H1 (cell line): ENCODE measurements around the gene ARFGEF3. TPM values are rescaled to one million over a fixed set of nuclear protein-coding genes. Genes with fewer than 3 reads are reported as not detected.
A peak's percentile ranks its signal among the peaks of the same experiment; 100 is the strongest.

Source experiments
- CBX8 ChIP-seq: fragments of 300-800, 300-1000 bp; sonication (generic); IDR thresholded peaks from 2 replicates; pipeline ENCODE4 v1.7.1; 2016; ENCODE audit warnings: low read depth, low read length, borderline replicate concordance
- RBBP5 ChIP-seq: IDR thresholded peaks from 2 replicates; pipeline ENCODE4 v1.7.1; 2012; ENCODE audit warnings: low read depth, mild to moderate bottlenecking, inconsistent platforms, low read length, moderate library complexity, borderline replicate concordance
- SUZ12 ChIP-seq: fragments of 200-600 bp; sonication (generic); IDR thresholded peaks from 2 replicates; pipeline ENCODE4 v1.6.1; 2012; ENCODE audit warnings: mild to moderate bottlenecking, inconsistent platforms, low read length, moderate library complexity, mixed read lengths
- TCF12 ChIP-seq: IDR thresholded peaks from 2 replicates; pipeline ENCODE4 v1.6.1; 2011; ENCODE audit warnings: low read depth, mild to moderate bottlenecking, low read length
- polyA plus RNA-seq, 7 experiments: library from polyadenylated mRNA; depleted of rRNA in 3 of 7; stranded (reverse) in 5 of 7; unstranded in 2 of 7; fragments of >200 nt in 5 of 7; fragments of 200-250 nt in 2 of 7; gene quantifications; 1 replicate in 5 of 7; 2 replicates in 1 of 7; 4 replicates in 1 of 7; pipeline versions ENCODE4 v1.2.1 to v1.2.3, GENCODE V29; 2011 to 2013; ENCODE audit warnings: missing spikeins in 2 of 7, mixed read lengths in 2 of 7
- total RNA-seq: library from RNA; stranded (reverse); fragmentation: NEBNext Ultra II Directional; extraction: Animal tissue kit (Norgen Biotek cat#: 25700); gene quantifications from 2 replicates; pipeline ENCODE4 v1.2.1, GENCODE V29; 2021
- TF ChIP-seq, protein P1 (sequence below): IDR thresholded peaks from 2 replicates; pipeline ENCODE4 v1.6.1; 2012; ENCODE audit warnings: inconsistent platforms

ARFGEF3 gene
- total and polyA plus RNA-seq, 2 of the 8 experiments (the other 6 are each of a cell fraction or from before 2014, with no cell fraction given), result 5.8 to 23.2 TPM

DNA sequence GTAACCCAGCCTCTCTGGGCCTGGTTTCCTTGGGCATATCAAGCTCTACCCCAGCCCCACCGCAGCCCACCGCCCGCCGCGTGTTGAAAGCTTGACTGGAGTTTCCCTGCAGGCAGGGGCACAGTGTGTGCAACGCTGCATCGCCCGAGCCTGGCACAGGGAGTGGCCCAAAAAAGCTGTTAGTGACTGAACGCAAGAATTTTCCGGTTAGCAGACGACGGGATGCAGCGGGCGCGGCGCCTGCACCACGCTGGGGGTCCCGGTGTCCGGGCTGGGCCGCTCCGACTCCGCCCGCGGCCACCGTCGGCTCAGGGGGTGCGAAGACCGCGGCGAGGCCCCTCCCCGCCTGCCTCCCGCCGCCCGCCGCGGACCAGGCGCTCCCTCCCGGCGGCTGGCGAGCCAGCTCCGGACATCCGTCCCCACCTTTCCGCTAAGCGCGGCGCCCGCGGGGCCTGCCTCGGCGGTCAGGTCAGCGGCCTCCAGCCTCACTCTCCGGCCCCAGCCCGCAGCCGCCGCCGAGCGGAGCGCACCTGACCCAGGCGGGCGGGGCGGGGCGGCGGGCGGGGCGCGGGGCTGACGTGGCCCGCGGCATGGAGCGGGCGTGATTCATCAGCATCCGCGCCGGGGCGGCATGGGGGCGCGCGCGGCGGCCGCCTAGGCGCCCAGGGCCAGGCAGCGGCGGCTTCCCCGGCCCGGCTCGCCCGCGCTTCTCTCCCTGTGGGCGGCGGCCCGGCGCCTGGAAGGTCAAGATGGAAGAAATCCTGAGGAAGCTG, at the start of gene ARFGEF3 (continued):
- TF ChIP-seq RBBP5 (0 out of 2 replicates have a peak, but pooled peaks have one; percentile 22), CBX8 (no peak), SUZ12 (no peak; the same call in 1 of the 2 replicates), TCF12 (no peak)
- TF ChIP-seq, protein P1, sequence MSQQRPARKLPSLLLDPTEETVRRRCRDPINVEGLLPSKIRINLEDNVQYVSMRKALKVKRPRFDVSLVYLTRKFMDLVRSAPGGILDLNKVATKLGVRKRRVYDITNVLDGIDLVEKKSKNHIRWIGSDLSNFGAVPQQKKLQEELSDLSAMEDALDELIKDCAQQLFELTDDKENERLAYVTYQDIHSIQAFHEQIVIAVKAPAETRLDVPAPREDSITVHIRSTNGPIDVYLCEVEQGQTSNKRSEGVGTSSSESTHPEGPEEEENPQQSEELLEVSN, result peak; percentile 38; the same call in 1 of the 2 replicates
